NCI-H2196 treated with DMSO at 0.1 percent for 48 hours (cell line): Measurements from ENCODE around the gene AMT.
"Not testable (repeated sequence)": the region's sequence is repeated elsewhere in the genome, so short reads cannot be mapped to it uniquely, and the experiment has no call there.

ENCODE experiments used
- DNase-seq: peaks from one replicate; lab custom pipeline; 2025; ENCODE audit not compliant: unreplicated experiment; lab: John Stamatoyannopoulos, UW

Gene AMT

GRCh38 chr3:49391310-49391709 is 31.0 kb downstream of the AMT start:
- not testable (repeated sequence) for DNase-seq

- DNase-seq = no peak
Measured at GRCh38 chr3:49389297-49389696, 33.0 kb downstream of the AMT start.

GRCh38 chr3:49388289-49388820 is 33.9 kb downstream of the AMT start:
- no peak for DNase-seq

- no peak for DNase-seq
Measured at GRCh38 chr3:49387721-49388120, 34.6 kb downstream of the AMT start.

GRCh38 chr3:49386056-49386756 is 36.1 kb downstream of the AMT start:
- DNase-seq = no peak

- DNase-seq = no peak
Measured at GRCh38 chr3:49385617-49386016, 36.7 kb downstream of the AMT start.

GRCh38 chr3:49383387-49383786 is 38.9 kb downstream of the AMT start:
- DNase-seq = no peak

- DNase-seq = no peak
Measured at GRCh38 chr3:49378249-49378895, 43.9 kb downstream of the AMT start.

- DNase-seq = no peak
Measured at GRCh38 chr3:49377483-49377882, 44.8 kb downstream of the AMT start.

- no peak for DNase-seq
Measured at GRCh38 chr3:49371946-49372345, 50.3 kb downstream of the AMT start.

- no peak for DNase-seq
Measured at GRCh38 chr3:49370585-49371290, 51.5 kb downstream of the AMT start.
